Measurements from ENCODE around the gene ZNF407.

GRCh38 chr18:74788657-74789056 lies 191.0 kb downstream of the ZNF407 start:
- TF ChIP-seq CTCF (IDR thresholded peaks at IDR 0.05; ENCODE audit: low read depth, low read length, poor library complexity, severe bottlenecking) (no peak), EZH2phosphoT487 (IDR thresholded peaks at IDR 0.05; ENCODE audit: borderline replicate concordance, low read length) (no peak)
